ENCODE data around the gene PIEZO1. TPM values are rescaled to one million over a fixed set of nuclear protein-coding genes. Genes with fewer than 3 reads are reported as not detected.

PIEZO1 gene
- total RNA-seq, 1 experiment from 2014 or later, result 88.5 TPM

GRCh38 chr16:88766975-88767374 is 18.0 kb downstream of the PIEZO1 start:
- DNase-seq, result no peak
- no peak overlapping the region for H3K4me3 ChIP-seq

DNA sequence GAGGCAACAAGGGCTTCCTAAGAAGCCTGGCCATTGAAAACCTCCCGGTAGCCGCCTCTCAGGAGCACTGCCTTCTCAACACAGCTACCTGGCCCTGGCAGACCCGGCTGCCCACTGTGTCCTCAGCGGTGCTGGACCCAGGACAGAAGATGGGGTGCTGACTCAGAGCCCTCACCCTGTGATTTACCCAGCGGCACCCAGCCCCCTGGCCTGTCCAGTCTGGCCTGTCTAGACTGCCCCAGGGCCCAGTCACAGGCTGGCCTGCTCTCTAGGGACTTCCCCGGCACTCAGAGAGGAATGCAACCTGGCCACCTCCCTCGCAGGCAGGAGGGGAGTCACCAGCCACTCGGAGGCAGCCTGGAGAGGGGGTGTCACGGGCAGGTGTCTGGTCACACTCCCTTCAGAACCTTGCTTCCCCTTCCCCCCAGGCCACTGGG is 20.1 kb downstream of the PIEZO1 start:
- Histone ChIP-seq H3K27me3 (no peaks in the 10 kb centered on the region), H3K9me3 (no peaks in the 10 kb centered on the region), H3K4me3 (no peak overlapping the region), H3K36me3 (no peaks in the 10 kb centered on the region; the same call in 1 of the 2 replicates)
- no peak for DNase-seq

More at GRCh38 chr16:88766975-88767374, 18.0 kb downstream of the PIEZO1 start:
- Histone ChIP-seq H3K9me3 (no peaks in the 10 kb centered on the region), H3K27me3 (no peaks in the 10 kb centered on the region), H3K36me3 (peaks cover 6% of the 10 kb centered on the region)

- no peaks in the 10 kb centered on the region; the same call in 1 of the 2 replicates for H3K36me3 ChIP-seq
- H3K4me3 ChIP-seq, result no peak overlapping the region
- no peaks in the 10 kb centered on the region for H3K9me3 ChIP-seq
- H3K27me3 ChIP-seq, result no peaks in the 10 kb centered on the region
- DNase-seq, result no peak
Measured at GRCh38 chr16:88764080-88764479, 20.9 kb downstream of the PIEZO1 start.

DNA sequence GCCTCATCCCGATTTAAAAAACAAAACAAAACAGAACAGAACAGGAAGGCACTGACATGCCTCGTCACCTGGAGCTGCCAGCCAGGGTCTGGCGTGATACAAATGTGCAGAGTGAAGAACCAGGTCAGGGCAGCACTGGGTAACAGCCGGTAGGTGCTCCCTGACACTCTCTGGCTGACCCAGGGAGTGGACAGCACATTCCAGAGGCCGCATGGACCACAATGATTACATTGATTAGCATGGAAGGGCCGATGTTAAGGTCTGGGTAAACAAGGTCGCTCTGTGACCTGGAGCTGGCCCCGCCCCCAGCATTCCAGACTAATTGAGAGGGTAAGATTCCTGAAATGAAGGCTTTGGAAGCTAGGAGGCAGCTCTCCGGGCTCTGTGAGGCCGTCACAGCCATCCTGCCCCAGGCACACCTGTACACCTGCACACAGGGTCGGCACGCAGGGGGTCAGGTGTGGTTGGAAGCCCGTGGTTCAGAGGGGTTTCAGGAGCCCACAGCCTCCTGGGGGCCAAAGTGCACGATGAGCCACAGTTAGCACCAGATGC is 21.4 kb downstream of the PIEZO1 start:
- DNase-seq, result no peak
- Histone ChIP-seq H3K4me3 (no peak overlapping the region), H3K36me3 (no peaks in the 10 kb centered on the region; the same call in none of the 2 replicates), H3K27me3 (no peaks in the 10 kb centered on the region), H3K9me3 (no peaks in the 10 kb centered on the region)

DNA sequence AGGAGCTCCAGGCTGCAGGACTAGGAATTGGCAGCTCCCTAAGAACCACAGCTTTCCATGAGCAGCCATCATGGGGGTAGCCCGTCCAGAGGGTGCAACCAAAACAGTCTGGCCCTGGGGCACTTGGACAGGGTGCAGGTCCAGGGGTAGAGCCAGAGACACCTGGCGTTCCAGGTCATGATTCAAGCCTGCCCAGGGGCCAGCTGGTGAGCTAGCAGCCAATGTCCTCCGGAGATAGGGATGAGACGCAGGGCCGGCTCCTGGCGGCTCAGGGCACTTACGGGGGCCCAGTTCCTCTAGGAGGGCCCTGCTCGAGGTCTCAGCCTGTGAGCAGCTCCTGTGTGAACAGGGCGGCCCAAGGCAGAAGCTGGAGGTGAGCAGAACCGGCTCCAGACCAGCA is 22.1 kb downstream of the PIEZO1 start:
- Histone ChIP-seq H3K9me3 (no peaks in the 10 kb centered on the region), H3K4me3 (no peak overlapping the region), H3K27me3 (no peaks in the 10 kb centered on the region), H3K36me3 (no peaks in the 10 kb centered on the region; the same call in none of the 2 replicates)
- no peak for DNase-seq

GRCh38 chr16:88762258-88762870 is 22.7 kb downstream of the PIEZO1 start:
- no peaks in the 10 kb centered on the region; the same call in none of the 2 replicates for H3K36me3 ChIP-seq
- H3K4me3 ChIP-seq, result no peak overlapping the region
- H3K27me3 ChIP-seq, result no peaks in the 10 kb centered on the region
- no peaks in the 10 kb centered on the region for H3K9me3 ChIP-seq
- DNase-seq, result no peak

- DNase-seq, result no peak
- H3K4me3 ChIP-seq, result no peak overlapping the region
- H3K9me3 ChIP-seq, result no peaks in the 10 kb centered on the region
- H3K36me3 ChIP-seq, result no peaks in the 10 kb centered on the region; the same call in none of the 2 replicates
- no peaks in the 10 kb centered on the region for H3K27me3 ChIP-seq
Measured at GRCh38 chr16:88761830-88762229, 23.2 kb downstream of the PIEZO1 start.

- no peaks in the 10 kb centered on the region for H3K27me3 ChIP-seq
- no peak overlapping the region for H3K4me3 ChIP-seq
- H3K36me3 ChIP-seq, result no peaks in the 10 kb centered on the region; the same call in none of the 2 replicates
- no peak for DNase-seq
- no peaks in the 10 kb centered on the region for H3K9me3 ChIP-seq
Measured at GRCh38 chr16:88761143-88761534, 23.9 kb downstream of the PIEZO1 start.

- Histone ChIP-seq H3K36me3 (no peaks in the 10 kb centered on the region; the same call in 1 of the 2 replicates), H3K27me3 (no peaks in the 10 kb centered on the region), H3K9me3 (no peaks in the 10 kb centered on the region), H3K4me3 (no peak overlapping the region)
- no peak for DNase-seq
Measured at GRCh38 chr16:88760424-88761142, 24.4 kb downstream of the PIEZO1 start.

DNA sequence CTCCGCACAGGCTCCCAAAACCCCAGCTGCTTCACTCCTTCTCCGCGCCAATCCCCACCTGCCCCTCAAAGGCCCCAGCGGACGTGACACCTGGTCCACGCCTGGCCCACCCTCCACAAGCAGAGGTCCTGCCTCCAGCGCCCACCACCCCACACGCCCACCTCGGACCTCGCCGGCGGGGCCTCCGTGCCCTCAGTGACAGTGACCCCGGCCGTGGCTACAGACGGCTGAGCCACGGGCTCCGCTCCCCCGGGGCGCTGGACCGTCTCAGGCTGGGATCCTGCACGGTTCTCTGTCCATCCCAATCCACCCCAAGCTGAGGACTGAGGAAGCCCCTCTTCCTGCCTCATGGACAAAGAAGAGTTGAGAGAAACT is 25.1 kb downstream of the PIEZO1 start:
- no peak overlapping the region for H3K4me3 ChIP-seq
- DNase-seq, result no peak
- H3K9me3 ChIP-seq, result no peaks in the 10 kb centered on the region
- no peaks in the 10 kb centered on the region for H3K27me3 ChIP-seq
- H3K36me3 ChIP-seq, result no peaks in the 10 kb centered on the region; the same call in 1 of the 2 replicates

GRCh38 chr16:88759245-88759975 is 25.6 kb downstream of the PIEZO1 start:
- Histone ChIP-seq H3K4me3 (no peak overlapping the region), H3K9me3 (no peaks in the 10 kb centered on the region), H3K27me3 (no peaks in the 10 kb centered on the region), H3K36me3 (no peaks in the 10 kb centered on the region; the same call in 1 of the 2 replicates)
- DNase-seq, result no peak

DNA sequence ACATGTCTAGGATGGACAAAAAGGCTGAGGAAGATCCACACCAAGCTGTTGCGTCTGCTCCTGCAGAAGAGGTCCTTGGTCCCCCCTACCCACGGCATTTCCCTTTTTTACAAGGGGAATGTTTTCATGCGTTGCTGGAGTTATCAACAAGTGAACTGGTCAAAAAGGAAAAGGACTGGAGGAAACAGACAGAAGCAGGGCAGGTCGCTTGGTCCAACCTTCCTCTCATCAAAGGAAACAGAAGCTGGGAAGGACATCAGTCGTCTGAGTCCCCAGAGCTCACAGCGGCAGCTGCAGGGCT is 26.1 kb downstream of the PIEZO1 start:
- no peak for DNase-seq
- Histone ChIP-seq H3K9me3 (no peaks in the 10 kb centered on the region), H3K27me3 (no peaks in the 10 kb centered on the region), H3K4me3 (no peak overlapping the region), H3K36me3 (no peaks in the 10 kb centered on the region; the same call in 1 of the 2 replicates)

- no peaks in the 10 kb centered on the region; the same call in 1 of the 2 replicates for H3K36me3 ChIP-seq
- no peaks in the 10 kb centered on the region for H3K27me3 ChIP-seq
- no peak for DNase-seq
- no peaks in the 10 kb centered on the region for H3K9me3 ChIP-seq
- H3K4me3 ChIP-seq, result no peak overlapping the region
Measured at GRCh38 chr16:88758227-88758943, 26.6 kb downstream of the PIEZO1 start.

DNA sequence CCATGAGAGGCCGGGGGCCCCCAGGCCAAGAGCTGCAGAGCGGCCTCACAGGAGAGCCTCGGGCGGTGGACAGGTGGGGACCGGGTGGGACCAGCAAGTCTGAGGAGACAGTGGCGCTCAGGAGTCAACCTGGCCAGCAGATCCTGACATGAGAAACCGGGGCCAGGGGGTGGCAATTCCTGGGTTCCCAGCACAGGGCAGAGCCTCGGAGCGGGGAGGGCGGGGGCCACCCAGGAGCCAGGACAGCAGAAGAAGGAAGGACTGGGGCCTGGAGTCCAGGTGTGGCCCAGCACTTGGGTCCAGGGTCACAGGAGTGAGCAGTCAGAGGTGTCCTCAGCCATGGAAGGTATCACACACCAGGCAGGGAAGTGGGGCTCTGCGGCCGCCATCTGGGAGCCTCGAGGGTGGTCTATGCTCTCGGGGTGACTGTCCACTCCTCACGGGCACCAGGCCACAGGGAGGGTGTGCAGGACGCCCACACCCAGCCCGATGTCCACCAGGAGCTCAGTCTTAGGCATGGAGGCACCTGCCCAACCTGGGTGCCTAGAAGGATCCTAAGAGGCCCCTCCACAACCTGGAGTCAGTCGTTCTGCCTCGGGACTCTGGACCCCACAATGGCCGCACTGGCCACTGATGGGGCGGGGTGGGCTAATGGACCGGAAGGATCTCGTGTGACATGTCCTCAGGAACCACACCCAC is 29.1 kb downstream of the PIEZO1 start:
- no peak overlapping the region for H3K4me3 ChIP-seq
- H3K27me3 ChIP-seq, result no peaks in the 10 kb centered on the region
- no peak for DNase-seq
- no peaks in the 10 kb centered on the region for H3K9me3 ChIP-seq
- H3K36me3 ChIP-seq, result no peaks in the 10 kb centered on the region; the same call in none of the 2 replicates

DNA sequence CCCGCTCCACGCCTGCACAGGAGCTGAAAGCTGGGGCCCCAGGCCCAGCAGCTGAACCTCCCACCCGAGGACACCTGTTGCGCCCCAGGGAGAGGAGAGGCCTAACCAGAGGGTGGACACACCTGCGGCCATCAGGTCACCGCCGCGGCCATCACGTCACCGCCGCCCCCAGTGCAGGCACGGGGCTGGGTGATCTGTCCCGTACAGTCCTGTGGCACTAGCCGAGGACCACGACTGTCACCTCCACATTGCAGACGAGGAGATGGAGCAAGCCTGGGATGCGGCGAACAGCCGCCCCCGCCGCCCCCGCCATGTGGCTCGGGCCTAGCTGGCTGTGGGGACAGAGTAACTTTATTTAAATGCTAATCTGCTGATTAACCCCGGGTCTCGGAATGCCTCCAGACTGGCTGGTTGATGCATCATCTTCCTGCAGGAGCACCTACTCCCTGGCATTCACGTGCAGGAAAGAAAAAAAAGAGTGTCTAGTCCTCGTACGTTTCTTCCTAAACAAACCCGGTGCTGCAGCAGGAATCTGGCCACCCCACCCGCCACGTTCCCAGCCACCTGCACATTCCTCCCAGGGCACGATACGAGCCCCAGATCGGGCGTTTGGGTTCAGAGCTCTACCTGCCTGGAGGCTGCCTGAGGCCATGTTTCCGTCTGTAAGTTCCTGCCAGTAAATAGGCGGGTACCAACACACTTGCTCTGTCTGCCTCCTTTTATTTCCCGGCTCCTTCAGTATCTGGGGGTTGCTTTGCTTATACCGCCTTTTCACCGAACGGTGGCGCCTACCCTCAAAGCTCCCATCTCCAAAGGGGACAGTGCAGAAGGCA is 29.9 kb downstream of the PIEZO1 start:
- H3K27me3 ChIP-seq, result no peaks in the 10 kb centered on the region
- H3K4me3 ChIP-seq, result no peak overlapping the region
- H3K36me3 ChIP-seq, result no peaks in the 10 kb centered on the region; the same call in none of the 2 replicates
- DNase-seq, result peak; percentile 74
- H3K9me3 ChIP-seq, result no peaks in the 10 kb centered on the region

Data from MG63 (cell line).